Liver (tissue), 9 donors: ENCODE measurements around the gene BRF1. TPM values are rescaled to one million over a fixed set of nuclear protein-coding genes. Genes with fewer than 3 reads are reported as not detected.

Source experiments
- DNase-seq: peaks from one replicate; pipeline ENCODE4 v3.0.0-alpha.2; 2017; ENCODE audit warnings: low spot score
- H3K27ac ChIP-seq, 2 donors: one replicate each; pipeline ENCODE4 v1.7.0; 2013; ENCODE audit warnings: inconsistent platforms in 2 of 2, low read length in 2 of 2, control low read depth in 1 of 2, low read depth in 1 of 2, mild to moderate bottlenecking in 1 of 2
- H3K27me3 ChIP-seq, 4 donors: one replicate each; pipeline versions ENCODE4 v1.6.1 to v1.7.0; 2013; ENCODE audit warnings: low read length in 3 of 4, inconsistent platforms in 1 of 4, mild to moderate bottlenecking in 1 of 4, moderate library complexity in 1 of 4; ENCODE audit not compliant: control insufficient read depth in 4 of 4, insufficient read depth in 4 of 4
- H3K36me3 ChIP-seq, 4 donors: one replicate each; pipeline versions ENCODE4 v1.6.1 to v1.7.0; 2013; ENCODE audit warnings: low read length in 3 of 4, mild to moderate bottlenecking in 3 of 4, low read depth in 1 of 4, moderate library complexity in 1 of 4; ENCODE audit not compliant: control insufficient read depth in 4 of 4, insufficient read depth in 3 of 4
- H3K4me1 ChIP-seq, 4 donors: one replicate each; pipeline versions ENCODE4 v1.6.1 to v1.7.0; 2013; ENCODE audit warnings: low read length in 3 of 4, mild to moderate bottlenecking in 3 of 4, moderate library complexity in 1 of 4; ENCODE audit not compliant: control insufficient read depth in 4 of 4, insufficient read depth in 4 of 4
- H3K4me3 ChIP-seq, 3 donors: one replicate each; pipeline versions ENCODE4 v1.6.1 to v1.7.0; 2013; ENCODE audit warnings: low read length in 3 of 3, control low read depth in 1 of 3, low read depth in 1 of 3, mild to moderate bottlenecking in 1 of 3
- H3K9ac ChIP-seq, 2 donors: one replicate each; pipeline ENCODE4 v1.7.0; 2013; ENCODE audit warnings: low read length in 2 of 2, mild to moderate bottlenecking in 2 of 2, moderate library complexity in 2 of 2, control low read depth in 1 of 2, low read depth in 1 of 2
- H3K9me3 ChIP-seq, 4 donors: one replicate each; pipeline versions ENCODE4 v1.6.1 to v1.7.0; 2013; ENCODE audit warnings: low read length in 3 of 4; ENCODE audit not compliant: control insufficient read depth in 4 of 4
- ATF3 ChIP-seq: IDR thresholded peaks from 2 replicates; pipeline ENCODE4 v1.6.1; 2016; ENCODE audit warnings: antibody characterized with exemption
- CTCF ChIP-seq: fragments of 150-350 bp; IDR thresholded peaks from 2 replicates; pipeline ENCODE4 v1.5.1; 2017; ENCODE audit warnings: improper control_type of control experiment, low read depth, low read length; ENCODE audit not compliant: missing input control
- EGR1 ChIP-seq, 2 donors: IDR thresholded peaks; 2 replicates each; pipeline ENCODE4 v1.6.1; 2016 to 2018; ENCODE audit warnings: antibody characterized with exemption in 2 of 2, low read depth in 2 of 2
- FOXA1 ChIP-seq: IDR thresholded peaks from 2 replicates; pipeline ENCODE4 v1.6.1; 2016; ENCODE audit warnings: antibody characterized with exemption
- FOXA2 ChIP-seq: IDR thresholded peaks from 2 replicates; pipeline ENCODE4 v1.6.1; 2016; ENCODE audit warnings: antibody characterized with exemption
- GABPA ChIP-seq, 2 donors: IDR thresholded peaks in 1 of 2; conservative IDR thresholded peaks in 1 of 2; 2 replicates each; pipeline ENCODE4 v1.6.1; 2016; ENCODE audit warnings: antibody characterized with exemption in 2 of 2, mild to moderate bottlenecking in 1 of 2, moderate library complexity in 1 of 2
- HNF4A ChIP-seq, 2 donors: conservative IDR thresholded peaks; 2 replicates each; pipeline ENCODE4 v1.6.1; 2016; ENCODE audit warnings: antibody characterized with exemption in 2 of 2, mild to moderate bottlenecking in 2 of 2
- JUND ChIP-seq, 2 donors: IDR thresholded peaks; 2 replicates each; pipeline ENCODE4 v1.6.1; 2016; ENCODE audit warnings: antibody characterized with exemption in 2 of 2
- MAX ChIP-seq: IDR thresholded peaks from 2 replicates; pipeline ENCODE4 v1.6.1; 2016; ENCODE audit warnings: antibody characterized with exemption
- NR2F2 ChIP-seq: IDR thresholded peaks from 2 replicates; pipeline ENCODE4 v1.6.1; 2016; ENCODE audit warnings: antibody characterized with exemption
- RAD21 ChIP-seq, 2 donors: IDR thresholded peaks; 2 replicates each; pipeline ENCODE4 v1.6.1; 2016; ENCODE audit warnings: antibody characterized with exemption in 2 of 2, mild to moderate bottlenecking in 2 of 2
- REST ChIP-seq: IDR thresholded peaks from 2 replicates; pipeline ENCODE4 v1.6.1; 2016; ENCODE audit warnings: antibody characterized with exemption, mild to moderate bottlenecking
- SP1 ChIP-seq: IDR thresholded peaks from 2 replicates; pipeline ENCODE4 v1.6.1; 2018; ENCODE audit warnings: antibody characterized with exemption, mild to moderate bottlenecking
- TAF1 ChIP-seq: conservative IDR thresholded peaks from 2 replicates; pipeline ENCODE4 v1.6.1; 2016; ENCODE audit warnings: antibody characterized with exemption, mild to moderate bottlenecking
- YY1 ChIP-seq: IDR thresholded peaks from 2 replicates; pipeline ENCODE4 v1.6.1; 2016; ENCODE audit warnings: antibody characterized with exemption, mild to moderate bottlenecking
- ZBTB33 ChIP-seq: IDR thresholded peaks from 2 replicates; pipeline ENCODE4 v1.6.1; 2016; ENCODE audit warnings: antibody characterized with exemption
- WGBS: extraction: QIAGEN DNeasy Blood & Tissue Kit; methylation state at CpG from one replicate; pipeline ENCODE4 v1.1.7; 2013; 5-methylcytosine and 5-hydroxymethylcytosine counted together
- polyA plus RNA-seq, 2 donors: library from polyadenylated mRNA; stranded (reverse) in 1 of 2; unstranded in 1 of 2; fragments of 200-250 nt in 1 of 2; fragments of >200 nt in 1 of 2; fragmentation: Nextera tagmentation in 1 of 2; extraction: Ambion mirVana in 1 of 2; gene quantifications; one replicate each; pipeline versions ENCODE4 v1.2.1 to v1.2.3, GENCODE V29; 2013 to 2015
- total RNA-seq, 2 donors: library from RNA; depleted of rRNA; stranded (reverse); fragments of >200 nt; gene quantifications; one replicate each; pipeline ENCODE4 v1.2.3, GENCODE V29; 2014
- donor health status: healthy.
- donor health status: healthy.
- donor health status: healthy.
- donor health status: healthy.
- donor health status: healthy.

The BRF1 gene
- total and polyA plus RNA-seq, 4 donors: 4.6 to 24.1 (median 10.6) TPM

GRCh38 chr14:105208738-105209075 lies 92.1 kb downstream of the BRF1 start:
- Histone ChIP-seq H3K36me3 (peaks cover 0 to 13% (median 2%) of the 10 kb centered on the region in 4 donors), H3K27me3 (no peaks in the 10 kb centered on the region), H3K4me3 (no peak overlapping the region), H3K9ac (no peak overlapping the region), H3K27ac (no peak overlapping the region), H3K4me1 (peaks cover 9 to 25% (median 20%) of the 10 kb centered on the region in 4 donors), H3K9me3 (no peaks in the 10 kb centered on the region)
- 94% methylated on average over 12 of the region's 12 CpGs for WGBS
- TF ChIP-seq ZBTB33 (no peak), NR2F2 (no peak), YY1 (no peak), FOXA2 (no peak), HNF4A (conservative IDR thresholded peaks at IDR 0.05) (no peak), MAX (no peak), RAD21 (IDR thresholded peaks at IDR 0.05) (no peak), ATF3 (no peak), FOXA1 (no peak), REST (no peak), SP1 (no peak), CTCF (no peak), GABPA (IDR thresholded peaks at IDR 0.05 in 1 of 2, conservative IDR thresholded peaks at IDR 0.05 in 1 of 2) (no peak), TAF1 (no peak), JUND (IDR thresholded peaks at IDR 0.05) (no peak)
- DNase-seq: no peak

GRCh38 chr14:105207996-105208737 lies 92.6 kb downstream of the BRF1 start:
- H3K27me3 ChIP-seq: no peaks in the 10 kb centered on the region
- H3K9ac ChIP-seq: no peak overlapping the region
- no peak for DNase-seq
- peaks cover 11 to 29% (median 22%) of the 10 kb centered on the region in 4 donors for H3K4me1 ChIP-seq
- H3K27ac ChIP-seq: no peak overlapping the region
- no peak overlapping the region for H3K4me3 ChIP-seq
- H3K36me3 ChIP-seq: peaks cover 0 to 13% (median 2%) of the 10 kb centered on the region in 4 donors
- WGBS: 95% methylated on average over 25 of the region's 25 CpGs
- H3K9me3 ChIP-seq: no peaks in the 10 kb centered on the region
- TF ChIP-seq NR2F2 (no peak), TAF1 (no peak), YY1 (no peak), GABPA (IDR thresholded peaks at IDR 0.05 in 1 of 2, conservative IDR thresholded peaks at IDR 0.05 in 1 of 2) (no peak), JUND (IDR thresholded peaks at IDR 0.05) (no peak), SP1 (no peak), ATF3 (no peak), FOXA1 (no peak), HNF4A (conservative IDR thresholded peaks at IDR 0.05) (no peak), EGR1 (IDR thresholded peaks at IDR 0.05; ENCODE audit: low read depth in 2 of 2) (no peak), MAX (no peak), REST (no peak), RAD21 (IDR thresholded peaks at IDR 0.05) (no peak)
